Subcutaneous abdominal adipose tissue (tissue), 5 donors: Measurements from ENCODE around the gene USP2.

Experiments used
- H3K27ac ChIP-seq: one replicate; pipeline ENCODE4 v1.7.0; 2013; ENCODE audit warnings: low read depth, mild to moderate bottlenecking, inconsistent platforms, low read length, moderate library complexity
- H3K27me3 ChIP-seq, 5 donors: one replicate each; pipeline ENCODE4 v1.7.0; 2013; ENCODE audit warnings: low read length in 5 of 5, inconsistent platforms in 1 of 5; ENCODE audit not compliant: control insufficient read depth in 5 of 5, insufficient read depth in 4 of 5
- H3K36me3 ChIP-seq, 5 donors: one replicate each; pipeline ENCODE4 v1.7.0; 2013; ENCODE audit warnings: low read length in 5 of 5; ENCODE audit not compliant: control insufficient read depth in 5 of 5, insufficient read depth in 5 of 5
- H3K4me1 ChIP-seq, 5 donors: one replicate each; pipeline ENCODE4 v1.7.0; 2013; ENCODE audit warnings: low read length in 5 of 5, mild to moderate bottlenecking in 3 of 5, moderate library complexity in 1 of 5; ENCODE audit not compliant: control insufficient read depth in 5 of 5, insufficient read depth in 5 of 5
- H3K4me3 ChIP-seq, 5 donors: one replicate each; pipeline ENCODE4 v1.7.0; 2013; ENCODE audit warnings: low read length in 5 of 5, low read depth in 1 of 5
- H3K9ac ChIP-seq, 5 donors: one replicate each; pipeline ENCODE4 v1.7.0; 2013; ENCODE audit warnings: low read length in 5 of 5, mild to moderate bottlenecking in 4 of 5, moderate library complexity in 3 of 5
- H3K9me3 ChIP-seq, 5 donors: one replicate each; pipeline ENCODE4 v1.7.0; 2013; ENCODE audit warnings: low read length in 5 of 5; ENCODE audit not compliant: control insufficient read depth in 5 of 5
- donor health status: healthy.
- donor health status: healthy.
- donor health status: healthy.
- donor health status: healthy.
- donor health status: healthy.

The USP2 gene

GRCh38 chr11:119338318-119338890, 43.1 kb downstream of the USP2 start:
- Histone ChIP-seq H3K4me1 (peaks cover 10 to 69% (median 57%) of the 10 kb centered on the region in 5 donors), H3K27me3 (peaks cover 0 to 3% (median 0%) of the 10 kb centered on the region in 5 donors), H3K4me3 (peak overlapping the region in 4 of 5 donors; percentile 41 to 76 (median 68)), H3K27ac (peak overlapping the region; percentile 30), H3K9me3 (no peaks in the 10 kb centered on the region), H3K9ac (peak overlapping the region in 2 of 5 donors; percentile 6 to 25), H3K36me3 (peaks cover 0 to 14% (median 7%) of the 10 kb centered on the region in 5 donors)

DNA sequence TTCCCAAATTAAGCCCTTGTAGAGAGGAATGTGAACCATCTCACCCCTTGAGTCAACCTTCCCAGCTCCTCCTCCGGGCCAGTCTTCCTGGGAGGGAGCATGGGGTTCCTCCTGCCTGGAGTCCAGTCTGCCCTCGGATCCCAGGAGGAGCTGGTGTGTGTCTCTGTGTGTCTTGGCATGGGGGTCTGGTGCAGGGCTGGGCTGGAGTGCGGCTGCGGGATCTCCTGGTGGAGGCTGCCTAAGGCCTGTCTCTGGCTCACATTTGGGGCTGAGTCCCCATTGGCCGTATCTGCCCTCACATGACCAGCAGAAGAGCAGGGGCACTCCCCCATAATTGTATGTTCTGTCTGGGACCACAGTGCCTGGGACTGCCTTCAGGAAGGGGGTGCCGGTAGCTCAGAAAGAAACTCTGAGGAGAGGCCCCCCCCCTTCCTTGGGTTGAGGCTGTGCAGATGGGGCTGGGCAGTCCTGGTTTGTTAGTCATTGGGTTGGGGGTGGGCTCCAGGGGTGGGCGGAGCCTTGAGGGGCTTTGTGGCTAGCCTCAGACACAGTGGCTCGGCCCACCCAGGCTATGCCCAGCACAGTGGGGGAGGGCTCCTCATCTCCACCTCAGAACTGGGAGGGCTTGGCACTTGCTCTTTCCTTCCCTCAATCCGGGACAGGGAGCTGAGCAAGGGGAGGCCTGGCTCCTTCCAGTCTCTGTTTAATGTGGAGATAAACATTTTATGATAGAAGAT, 43.7 kb downstream of the USP2 start:
- H3K4me1 ChIP-seq = peaks cover 10 to 69% (median 57%) of the 10 kb centered on the region in 5 donors
- no peak overlapping the region for H3K9ac ChIP-seq
- peak overlapping the region in 1 of 5 donors; percentile 73 for H3K4me3 ChIP-seq
- H3K9me3 ChIP-seq = no peaks in the 10 kb centered on the region
- peaks cover 0 to 14% (median 7%) of the 10 kb centered on the region in 5 donors for H3K36me3 ChIP-seq
- peak overlapping the region; percentile 30 for H3K27ac ChIP-seq
- peaks cover 0 to 3% (median 0%) of the 10 kb centered on the region in 5 donors for H3K27me3 ChIP-seq

GRCh38 chr11:119336744-119337469, 44.6 kb downstream of the USP2 start:
- no peaks in the 10 kb centered on the region for H3K9me3 ChIP-seq
- H3K4me3 ChIP-seq = no peak overlapping the region
- H3K9ac ChIP-seq = no peak overlapping the region
- H3K27me3 ChIP-seq = peaks cover 0 to 3% (median 0%) of the 10 kb centered on the region in 5 donors
- H3K27ac ChIP-seq = no peak overlapping the region
- H3K4me1 ChIP-seq = peaks cover 10 to 67% (median 57%) of the 10 kb centered on the region in 5 donors
- peaks cover 0 to 14% (median 7%) of the 10 kb centered on the region in 5 donors for H3K36me3 ChIP-seq

DNA sequence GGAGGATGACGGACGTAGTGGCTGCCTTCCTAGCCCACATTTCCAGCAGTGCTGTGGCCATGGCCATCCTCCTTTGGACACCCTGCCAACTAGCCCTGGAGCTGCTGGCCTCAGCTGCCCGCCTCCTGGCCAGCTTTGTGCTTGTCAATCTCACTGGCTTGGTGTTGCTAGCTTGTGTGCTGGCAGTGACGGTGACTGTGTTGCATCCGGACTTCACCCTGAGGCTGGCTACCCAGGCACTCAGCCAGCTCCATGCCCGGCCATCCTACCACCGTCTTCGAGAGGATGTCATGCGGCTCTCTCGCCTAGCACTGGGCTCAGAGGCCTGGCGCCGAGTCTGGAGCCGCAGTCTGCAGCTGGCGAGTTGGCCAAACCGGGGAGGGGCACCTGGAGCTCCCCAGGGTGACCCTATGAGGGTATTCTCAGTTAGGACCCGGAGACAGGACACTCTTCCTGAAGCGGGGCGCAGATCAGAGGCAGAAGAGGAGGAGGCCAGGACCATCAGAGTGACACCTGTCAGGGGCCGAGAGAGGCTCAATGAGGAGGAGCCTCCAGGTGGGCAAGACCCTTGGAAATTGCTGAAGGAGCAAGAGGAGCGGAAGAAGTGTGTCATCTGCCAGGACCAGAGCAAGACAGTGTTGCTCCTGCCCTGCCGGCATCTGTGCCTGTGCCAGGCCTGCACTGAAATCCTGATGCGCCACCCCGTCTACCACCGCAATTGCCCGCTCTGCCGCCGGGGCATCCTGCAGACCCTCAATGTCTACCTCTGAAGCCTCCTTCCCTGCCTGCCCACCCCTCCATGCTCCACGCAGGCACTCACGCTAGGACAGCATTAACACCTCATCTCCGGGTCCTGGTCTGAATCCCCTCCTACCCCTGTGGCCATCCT, 45.6 kb downstream of the USP2 start:
- Histone ChIP-seq H3K27me3 (peaks cover 0 to 3% (median 0%) of the 10 kb centered on the region in 5 donors), H3K27ac (no peak overlapping the region), H3K4me3 (peak overlapping the region in 2 of 5 donors; percentile 84 to 87)

GRCh38 chr11:119335091-119335654, 46.3 kb downstream of the USP2 start:
- H3K36me3 ChIP-seq = peaks cover 0 to 14% (median 7%) of the 10 kb centered on the region in 5 donors
- peak overlapping the region; percentile 86 for H3K27ac ChIP-seq
- H3K9me3 ChIP-seq = no peaks in the 10 kb centered on the region
- peak overlapping the region; percentile 83 to 90 (median 87) for H3K4me3 ChIP-seq
- peak overlapping the region; percentile 48 to 90 (median 78) for H3K9ac ChIP-seq
- H3K4me1 ChIP-seq = peaks cover 6 to 50% (median 41%) of the 10 kb centered on the region in 5 donors
- peaks cover 0 to 3% (median 0%) of the 10 kb centered on the region in 5 donors for H3K27me3 ChIP-seq

More for the DNA sequence above, 45.6 kb downstream of the USP2 start:
- peaks cover 0 to 14% (median 7%) of the 10 kb centered on the region in 5 donors for H3K36me3 ChIP-seq
- peaks cover 7 to 57% (median 47%) of the 10 kb centered on the region in 5 donors for H3K4me1 ChIP-seq
- H3K9ac ChIP-seq = no peak overlapping the region
- no peaks in the 10 kb centered on the region for H3K9me3 ChIP-seq

DNA sequence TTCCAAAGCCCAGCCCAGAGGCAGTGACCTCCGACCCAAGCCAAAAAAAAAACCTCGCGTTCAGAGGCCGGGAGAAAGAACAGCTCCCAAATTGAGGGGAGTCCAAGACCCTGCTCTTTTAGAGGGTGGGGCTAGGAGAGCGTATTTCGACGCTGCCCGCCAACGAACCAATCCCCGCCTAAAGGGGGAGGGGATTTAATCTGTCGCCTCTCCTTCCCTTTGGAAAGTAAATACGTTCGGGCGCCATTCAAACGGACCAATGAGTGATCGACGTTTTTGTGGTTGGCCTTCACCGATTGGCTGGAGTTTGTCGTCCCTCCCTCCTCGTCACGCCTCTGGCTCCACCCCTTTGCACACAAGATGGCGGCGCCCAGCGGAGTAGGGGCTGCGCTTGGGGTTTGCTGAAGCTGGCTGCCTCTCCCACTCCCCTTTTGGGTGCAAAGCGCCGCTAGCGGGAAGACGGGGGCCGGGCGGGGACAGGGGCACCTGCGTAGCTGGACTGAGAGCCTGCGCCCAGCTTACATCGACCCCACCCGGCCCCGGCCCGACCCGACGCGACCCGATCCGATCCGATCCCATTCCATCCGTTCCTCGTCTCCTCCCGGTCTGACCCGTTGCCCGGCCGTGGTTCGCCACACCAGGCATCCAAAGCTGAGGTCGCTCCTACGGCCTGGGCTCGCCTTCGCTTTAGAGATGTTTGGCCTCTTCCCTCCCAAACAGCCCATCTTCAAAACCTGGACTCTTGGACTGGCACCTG, 47.1 kb downstream of the USP2 start, which contains the start of gene RNF26:
Gene RNF26, plus strand, starts transcription at position 354 of the 757 bp plus-strand sequence. CDS start 596 bp downstream, outside the sequence.
- peak within 1 kb of the TSS; percentile 83 to 90 (median 87) for H3K4me3 ChIP-seq
- no peaks in the 10 kb centered on the region for H3K9me3 ChIP-seq
- H3K9ac ChIP-seq = peak within 1 kb of the TSS; percentile 48 to 90 (median 78)
- H3K27ac ChIP-seq = peak within 1 kb of the TSS; percentile 86
- peaks cover 6 to 42% (median 37%) of the 10 kb centered on the region in 5 donors for H3K4me1 ChIP-seq
- peaks cover 0 to 2% (median 0%) of the 10 kb centered on the region in 5 donors for H3K27me3 ChIP-seq
- H3K36me3 ChIP-seq = peaks cover 0 to 14% (median 7%) of the 10 kb centered on the region in 5 donors

GRCh38 chr11:119332111-119332765, 49.3 kb downstream of the USP2 start:
- no peaks in the 10 kb centered on the region for H3K27me3 ChIP-seq
- peaks cover 6 to 21% (median 19%) of the 10 kb centered on the region in 5 donors for H3K4me1 ChIP-seq

GRCh38 chr11:119330237-119330636, 51.3 kb downstream of the USP2 start:
- H3K4me1 ChIP-seq = peaks cover 3 to 13% (median 11%) of the 10 kb centered on the region in 5 donors
- H3K4me3 ChIP-seq = no peak overlapping the region
- H3K36me3 ChIP-seq = no peaks in the 10 kb centered on the region
- no peak overlapping the region for H3K9ac ChIP-seq
- H3K27me3 ChIP-seq = no peaks in the 10 kb centered on the region
- H3K9me3 ChIP-seq = no peaks in the 10 kb centered on the region
- no peak overlapping the region for H3K27ac ChIP-seq

More at GRCh38 chr11:119332111-119332765, 49.3 kb downstream of the USP2 start:
- Histone ChIP-seq H3K36me3 (peaks cover 0 to 13% (median 7%) of the 10 kb centered on the region in 5 donors), H3K4me3 (no peak overlapping the region), H3K9me3 (no peaks in the 10 kb centered on the region), H3K9ac (no peak overlapping the region), H3K27ac (no peak overlapping the region)
